BLaER1 treated with 17β-estradiol and CSF1 and Interleukin-3, amounts not matched to agents 10 nM and 100 nM (cell line): Measurements from ENCODE around the gene LMBR1.

ENCODE experiments used
- H3K27ac ChIP-seq, 11 experiments: shearing (Covaris generic); formaldehyde crosslinking; 2 replicates each; pipeline ENCODE4 v1.8.1; 2022
- H3K27me3 ChIP-seq, 11 experiments: shearing (Covaris generic); formaldehyde crosslinking; 2 replicates each; pipeline ENCODE4 v1.8.1; 2022
- H3K36me3 ChIP-seq, 11 experiments: shearing (Covaris generic); formaldehyde crosslinking; 2 replicates each; pipeline ENCODE4 v1.8.1; 2022
- H3K4me1 ChIP-seq, 10 experiments: shearing (Covaris generic); formaldehyde crosslinking; 2 replicates each; pipeline ENCODE4 v1.8.1; 2022
- H3K4me2 ChIP-seq, 11 experiments: shearing (Covaris generic); formaldehyde crosslinking; 2 replicates each; pipeline ENCODE4 v1.8.1; 2022
- H3K4me3 ChIP-seq, 10 experiments: shearing (Covaris generic); formaldehyde crosslinking; 2 replicates each; pipeline ENCODE4 v1.8.1; 2022
- H3K9ac ChIP-seq, 11 experiments: shearing (Covaris generic); formaldehyde crosslinking; 2 replicates each; pipeline ENCODE4 v1.8.1; 2022
- H3K9me3 ChIP-seq, 11 experiments: shearing (Covaris generic); formaldehyde crosslinking; replicated peaks in 1 of 11; 2 replicates each; pipeline ENCODE4 v1.8.1; 2022
- H4K20me1 ChIP-seq, 11 experiments: shearing (Covaris generic); formaldehyde crosslinking; 2 replicates each; pipeline ENCODE4 v1.8.1; 2022
- Cebpa-rat ChIP-seq, 11 experiments: shearing (Covaris generic); IDR thresholded peaks; 2 replicates each; pipeline ENCODE4 v1.8.1; 2022

Gene LMBR1

DNA sequence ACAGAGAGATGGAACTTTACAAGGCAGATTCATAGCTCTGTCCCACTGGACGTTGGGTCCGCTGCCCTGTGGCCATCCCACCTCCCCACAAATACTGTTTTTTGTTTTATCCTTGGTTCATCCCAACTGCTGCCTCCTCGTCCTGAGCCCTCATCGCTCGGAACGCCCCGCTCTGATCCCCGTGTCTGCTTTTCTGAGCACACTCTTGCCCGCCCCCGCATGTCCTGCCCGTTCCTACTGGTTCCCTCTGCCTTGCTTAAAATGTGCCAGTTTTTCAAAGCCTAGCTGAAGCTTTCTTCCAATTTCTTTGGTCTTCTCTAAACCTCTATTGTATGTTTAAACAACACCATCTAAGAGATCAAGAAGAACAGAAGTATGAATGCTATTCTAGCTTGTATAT is 233.0 kb downstream of the LMBR1 start:
- H3K27me3 ChIP-seq = no peaks in the 10 kb centered on the region
- no peaks in the 10 kb centered on the region for H3K36me3 ChIP-seq
- H3K4me1 ChIP-seq = peaks cover 0 to 20% (median 16%) of the 10 kb centered on the region in 10 experiments; a peak in 16 of 20 replicates
- no peak overlapping the region for H3K27ac ChIP-seq
- no peak overlapping the region for H3K4me2 ChIP-seq
- no peaks in the 10 kb centered on the region for H3K9me3 ChIP-seq
- no peak overlapping the region for H3K4me3 ChIP-seq
- TF ChIP-seq Cebpa-rat (IDR thresholded peaks at IDR 0.05) = no peak
- H3K9ac ChIP-seq = no peak overlapping the region
- no peaks in the 10 kb centered on the region for H4K20me1 ChIP-seq

DNA sequence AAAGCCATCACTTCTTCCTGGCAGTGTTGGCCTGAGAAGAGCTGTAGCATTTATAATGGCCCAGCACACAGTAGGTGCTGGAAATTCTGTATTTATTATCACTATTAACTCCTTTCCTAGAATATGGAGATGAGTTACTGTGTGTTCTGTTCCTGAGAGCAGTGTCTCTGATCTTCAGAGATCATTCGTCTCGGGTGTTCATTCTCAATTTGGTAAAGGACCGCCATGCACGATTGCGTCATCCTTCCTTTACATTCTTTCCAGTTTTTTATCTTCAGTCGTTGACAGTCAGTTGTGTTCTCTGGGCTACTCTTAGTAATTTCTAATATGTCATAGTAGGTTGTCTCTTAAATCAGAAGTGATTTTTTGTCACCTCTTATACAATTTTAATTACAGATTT is 233.8 kb downstream of the LMBR1 start:
- Histone ChIP-seq H3K27me3 (no peaks in the 10 kb centered on the region), H3K9me3 (no peaks in the 10 kb centered on the region), H3K36me3 (no peaks in the 10 kb centered on the region), H4K20me1 (no peaks in the 10 kb centered on the region), H3K9ac (no peak overlapping the region), H3K4me3 (no peak overlapping the region), H3K4me2 (no peak overlapping the region), H3K4me1 (peaks cover 0 to 27% (median 22%) of the 10 kb centered on the region in 10 experiments; a peak in 16 of 20 replicates), H3K27ac (no peak overlapping the region)
- peak in 7 of 11 experiments; percentile 12 to 71 (median 41); a peak in 7 of 22 replicates for TF ChIP-seq Cebpa-rat (IDR thresholded peaks at IDR 0.05)

DNA sequence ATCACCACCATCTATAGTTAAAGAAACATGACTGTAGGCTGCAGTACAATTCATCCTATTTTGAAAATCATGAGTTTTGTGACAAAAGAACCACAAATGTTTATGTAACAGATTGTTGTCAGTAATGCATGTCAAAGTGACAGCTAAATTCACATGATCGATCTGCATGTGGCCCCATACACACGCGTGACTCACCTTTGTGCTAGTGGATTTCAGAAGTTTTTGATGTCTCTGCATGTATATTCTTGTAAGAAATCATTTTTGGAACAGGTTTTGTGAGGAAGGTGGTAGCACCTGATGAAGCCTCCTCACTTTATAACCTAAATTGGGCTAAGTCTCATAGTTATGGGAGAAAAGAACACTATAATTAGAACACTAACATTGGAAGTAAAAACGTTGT is 235.3 kb downstream of the LMBR1 start:
- H3K9me3 ChIP-seq = no peaks in the 10 kb centered on the region
- no peaks in the 10 kb centered on the region for H4K20me1 ChIP-seq
- no peaks in the 10 kb centered on the region for H3K36me3 ChIP-seq
- H3K4me2 ChIP-seq = no peak overlapping the region
- H3K27me3 ChIP-seq = no peaks in the 10 kb centered on the region
- H3K4me1 ChIP-seq = peaks cover 0 to 27% (median 22%) of the 10 kb centered on the region in 10 experiments; a peak in 16 of 20 replicates
- no peak overlapping the region for H3K4me3 ChIP-seq
- no peak overlapping the region for H3K27ac ChIP-seq
- no peak overlapping the region for H3K9ac ChIP-seq
- no peak for TF ChIP-seq Cebpa-rat (IDR thresholded peaks at IDR 0.05)

DNA sequence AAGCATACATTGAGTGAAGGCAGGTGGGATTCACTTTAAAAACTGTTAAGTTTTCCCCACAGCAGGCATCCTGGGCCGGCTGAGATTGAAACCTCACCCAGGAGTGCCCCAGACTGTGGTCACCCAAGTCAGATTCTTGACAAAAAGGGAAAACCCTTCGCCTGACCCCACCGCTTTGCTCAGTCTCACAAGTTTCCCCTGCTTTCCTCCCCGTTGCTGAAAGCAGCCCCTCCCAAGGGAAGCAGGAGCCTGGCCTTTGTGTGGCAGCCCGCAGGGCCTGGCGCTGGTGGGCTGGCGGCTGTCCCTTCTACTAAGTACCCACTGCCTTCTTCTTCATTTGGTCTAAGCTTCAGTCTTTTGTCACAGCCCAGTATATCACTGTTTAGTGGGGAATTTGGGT is 236.4 kb downstream of the LMBR1 start:
- no peak for TF ChIP-seq Cebpa-rat (IDR thresholded peaks at IDR 0.05)
- no peaks in the 10 kb centered on the region for H3K36me3 ChIP-seq
- no peaks in the 10 kb centered on the region for H3K27me3 ChIP-seq
- no peak overlapping the region for H3K27ac ChIP-seq
- H3K4me1 ChIP-seq = peaks cover 0 to 27% (median 22%) of the 10 kb centered on the region in 10 experiments; a peak in 16 of 20 replicates
- H4K20me1 ChIP-seq = no peaks in the 10 kb centered on the region
- H3K9ac ChIP-seq = no peak overlapping the region
- H3K9me3 ChIP-seq = no peaks in the 10 kb centered on the region
- H3K4me3 ChIP-seq = no peak overlapping the region
- H3K4me2 ChIP-seq = peak overlapping the region in 8 of 11 experiments; percentile 2 to 54 (median 29); a peak in 9 of 22 replicates

DNA sequence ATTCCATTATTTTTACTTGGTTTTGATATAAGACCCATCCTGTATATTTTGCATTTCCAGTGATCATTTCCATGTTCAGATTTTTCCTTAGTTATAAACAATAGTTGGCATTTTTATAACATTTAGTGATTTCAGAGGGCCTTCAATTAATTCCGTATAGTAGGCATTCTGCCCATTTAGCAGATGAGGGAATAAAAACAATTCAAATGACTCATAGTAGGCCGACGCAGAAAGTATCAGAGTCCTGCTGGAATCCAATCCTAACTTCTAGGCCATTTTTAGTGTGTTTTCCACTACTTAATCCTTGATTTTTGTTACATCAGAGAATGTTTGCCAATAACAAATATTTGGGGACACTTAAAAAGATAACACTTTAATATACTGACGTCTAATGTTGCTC is 237.0 kb downstream of the LMBR1 start:
- no peak overlapping the region for H3K9ac ChIP-seq
- no peak overlapping the region for H3K4me3 ChIP-seq

DNA sequence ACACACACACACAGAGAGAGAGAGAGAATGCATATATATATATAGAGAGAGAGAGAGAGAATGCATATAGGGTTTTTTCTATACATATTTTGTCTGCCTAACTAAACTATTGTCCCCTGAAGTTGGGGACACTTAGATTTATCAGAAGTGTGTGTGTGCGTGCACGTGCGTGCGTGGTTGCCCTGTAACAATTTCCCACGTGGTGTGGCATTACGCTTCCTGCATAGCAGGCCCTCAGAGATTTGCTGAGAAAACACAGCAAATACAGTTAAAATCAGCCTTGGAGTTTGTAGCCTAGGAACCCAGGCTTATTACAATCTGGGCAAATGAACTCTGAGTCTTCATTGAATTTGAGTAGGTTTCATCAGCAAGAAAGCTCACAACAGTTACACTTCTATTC is 237.7 kb downstream of the LMBR1 start:
- Histone ChIP-seq H4K20me1 (no peaks in the 10 kb centered on the region), H3K4me2 (peak overlapping the region in 8 of 11 experiments; percentile 21 to 76 (median 58); a peak in 15 of 22 replicates), H3K27ac (no peak overlapping the region; a peak in 1 of 22 replicates), H3K9me3 (no peaks in the 10 kb centered on the region), H3K36me3 (no peaks in the 10 kb centered on the region), H3K4me3 (no peak overlapping the region), H3K9ac (no peak overlapping the region), H3K4me1 (peaks cover 0 to 27% (median 22%) of the 10 kb centered on the region in 10 experiments; a peak in 16 of 20 replicates), H3K27me3 (no peaks in the 10 kb centered on the region)
- no peak for TF ChIP-seq Cebpa-rat (IDR thresholded peaks at IDR 0.05)

More for the DNA sequence above, 237.0 kb downstream of the LMBR1 start:
- Histone ChIP-seq H3K4me2 (peak overlapping the region in 6 of 11 experiments; percentile 45 to 76 (median 60); a peak in 9 of 22 replicates), H3K27me3 (no peaks in the 10 kb centered on the region), H3K36me3 (no peaks in the 10 kb centered on the region), H3K9me3 (no peaks in the 10 kb centered on the region), H3K27ac (no peak overlapping the region), H4K20me1 (no peaks in the 10 kb centered on the region), H3K4me1 (peaks cover 0 to 27% (median 22%) of the 10 kb centered on the region in 10 experiments; a peak in 16 of 20 replicates)
- TF ChIP-seq Cebpa-rat (IDR thresholded peaks at IDR 0.05) = no peak

DNA sequence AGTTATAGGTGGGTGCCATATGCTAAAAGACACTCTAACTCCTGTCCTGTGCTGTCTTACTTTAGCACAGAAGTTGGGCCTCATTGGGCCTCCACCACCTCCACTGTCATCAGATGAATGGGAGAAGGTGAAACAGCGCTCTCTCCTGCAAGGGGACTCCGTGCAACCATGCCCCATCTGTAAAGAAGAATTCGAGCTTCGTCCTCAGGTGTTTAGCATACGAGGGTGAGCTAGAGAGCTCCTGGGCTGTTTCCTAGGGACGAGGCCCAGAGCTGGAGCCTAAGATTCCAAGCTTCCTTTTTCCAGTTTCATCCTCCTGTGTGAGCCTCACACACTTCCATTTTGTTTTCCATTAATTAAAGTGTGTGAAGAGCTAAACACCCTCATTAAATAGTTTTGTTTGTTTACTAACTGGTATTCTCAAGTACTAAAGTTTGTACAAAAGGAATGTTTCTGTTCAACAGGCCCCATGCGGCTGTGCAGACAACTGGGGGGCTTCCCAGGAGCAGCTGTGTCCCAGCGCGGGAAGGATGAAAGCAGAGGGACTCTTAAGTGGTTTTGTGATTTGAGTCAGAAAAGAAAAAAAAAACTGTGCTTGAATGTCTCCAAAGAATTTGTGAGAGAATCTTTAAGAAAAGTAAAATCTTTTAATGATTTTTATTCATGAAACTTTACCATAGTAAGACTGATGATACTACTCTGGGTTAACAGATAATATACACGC is 238.3 kb downstream of the LMBR1 start:
- H3K4me3 ChIP-seq = no peak overlapping the region
- no peak for TF ChIP-seq Cebpa-rat (IDR thresholded peaks at IDR 0.05)

DNA sequence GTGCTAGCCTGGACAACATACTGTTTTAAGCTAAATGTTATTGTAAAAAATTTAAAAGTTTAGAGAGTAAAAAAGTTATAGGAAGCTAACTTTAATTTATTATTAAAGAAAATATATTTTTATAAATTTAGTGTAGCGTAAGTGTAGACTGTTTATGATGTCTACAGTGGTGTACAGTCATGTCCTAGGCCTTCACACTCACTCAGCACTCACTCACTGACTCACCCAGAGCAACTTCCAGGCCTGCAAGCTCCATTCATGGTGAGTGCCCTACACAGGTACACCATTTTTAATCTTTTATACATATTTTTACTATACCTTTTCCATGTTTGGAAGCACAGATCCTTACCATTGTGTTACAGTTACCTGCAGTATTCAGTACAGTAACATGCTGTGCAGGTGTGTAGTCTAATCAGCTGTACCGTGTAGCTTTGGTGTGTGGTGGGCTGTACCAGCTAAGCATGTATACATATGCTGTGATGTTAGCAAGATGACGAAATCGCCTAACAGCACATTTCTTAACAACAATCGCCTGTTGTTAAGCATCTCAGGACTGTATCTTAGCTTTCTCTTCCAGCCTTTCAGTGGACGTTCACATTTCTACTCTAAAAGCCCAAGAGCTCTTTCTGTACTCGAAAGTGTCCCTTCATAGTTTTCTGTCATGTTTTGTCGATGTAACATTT is 240.0 kb downstream of the LMBR1 start:
- peaks cover 0 to 27% (median 22%) of the 10 kb centered on the region in 10 experiments; a peak in 16 of 20 replicates for H3K4me1 ChIP-seq
- H3K9me3 ChIP-seq = no peaks in the 10 kb centered on the region
- no peak overlapping the region for H3K4me2 ChIP-seq
- H4K20me1 ChIP-seq = no peaks in the 10 kb centered on the region
- no peak overlapping the region for H3K4me3 ChIP-seq
- H3K27ac ChIP-seq = no peak overlapping the region
- no peaks in the 10 kb centered on the region for H3K36me3 ChIP-seq
- H3K27me3 ChIP-seq = no peaks in the 10 kb centered on the region
- no peak for TF ChIP-seq Cebpa-rat (IDR thresholded peaks at IDR 0.05)
- H3K9ac ChIP-seq = no peak overlapping the region

More for the DNA sequence above, 238.3 kb downstream of the LMBR1 start:
- Histone ChIP-seq H3K27ac (no peak overlapping the region), H3K4me2 (peak overlapping the region in 8 of 11 experiments; percentile 21 to 76 (median 58); a peak in 12 of 22 replicates), H3K4me1 (peaks cover 0 to 27% (median 22%) of the 10 kb centered on the region in 10 experiments; a peak in 16 of 20 replicates), H4K20me1 (no peaks in the 10 kb centered on the region), H3K27me3 (no peaks in the 10 kb centered on the region), H3K9ac (no peak overlapping the region), H3K36me3 (no peaks in the 10 kb centered on the region), H3K9me3 (no peaks in the 10 kb centered on the region)

DNA sequence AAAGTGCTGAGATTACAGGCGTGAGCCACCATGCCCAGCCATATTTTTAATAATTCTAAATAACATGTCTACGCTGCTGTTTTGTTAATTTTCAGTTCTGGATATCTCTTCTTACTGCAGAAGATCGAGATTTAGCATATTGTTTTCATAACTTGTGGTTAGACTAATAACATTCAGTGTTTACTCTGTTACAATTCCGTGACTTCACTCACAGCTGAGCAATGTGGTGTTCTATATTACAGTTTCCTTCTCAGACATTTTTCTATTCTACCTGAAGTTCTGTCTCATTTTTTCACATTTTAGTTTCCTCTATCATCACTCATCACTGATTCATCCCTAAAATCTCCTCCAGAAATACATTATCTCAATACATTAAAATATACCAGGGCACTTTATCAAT is 241.5 kb downstream of the LMBR1 start:
- H3K4me2 ChIP-seq = no peak overlapping the region
- peaks cover 0 to 23% (median 17%) of the 10 kb centered on the region in 10 experiments; a peak in 16 of 20 replicates for H3K4me1 ChIP-seq
- no peaks in the 10 kb centered on the region for H3K36me3 ChIP-seq
- H3K27ac ChIP-seq = no peak overlapping the region
- no peak for TF ChIP-seq Cebpa-rat (IDR thresholded peaks at IDR 0.05)
- H3K9ac ChIP-seq = no peak overlapping the region
- no peaks in the 10 kb centered on the region; a peak in 1 of 22 replicates for H3K9me3 ChIP-seq
- no peaks in the 10 kb centered on the region for H3K27me3 ChIP-seq
- no peaks in the 10 kb centered on the region for H4K20me1 ChIP-seq
- no peak overlapping the region for H3K4me3 ChIP-seq
